ENCODE data around the gene PXDN.
A peak's percentile ranks its signal among the peaks of the same experiment; 100 is the strongest.
"Not testable (repeated sequence)": the region's sequence is repeated elsewhere in the genome, so short reads cannot be mapped to it uniquely, and the experiment has no call there.

The PXDN gene

GRCh38 chr2:1773883-1774282 is 29.6 kb upstream of the PXDN start:
- no peak for DNase-seq

DNA sequence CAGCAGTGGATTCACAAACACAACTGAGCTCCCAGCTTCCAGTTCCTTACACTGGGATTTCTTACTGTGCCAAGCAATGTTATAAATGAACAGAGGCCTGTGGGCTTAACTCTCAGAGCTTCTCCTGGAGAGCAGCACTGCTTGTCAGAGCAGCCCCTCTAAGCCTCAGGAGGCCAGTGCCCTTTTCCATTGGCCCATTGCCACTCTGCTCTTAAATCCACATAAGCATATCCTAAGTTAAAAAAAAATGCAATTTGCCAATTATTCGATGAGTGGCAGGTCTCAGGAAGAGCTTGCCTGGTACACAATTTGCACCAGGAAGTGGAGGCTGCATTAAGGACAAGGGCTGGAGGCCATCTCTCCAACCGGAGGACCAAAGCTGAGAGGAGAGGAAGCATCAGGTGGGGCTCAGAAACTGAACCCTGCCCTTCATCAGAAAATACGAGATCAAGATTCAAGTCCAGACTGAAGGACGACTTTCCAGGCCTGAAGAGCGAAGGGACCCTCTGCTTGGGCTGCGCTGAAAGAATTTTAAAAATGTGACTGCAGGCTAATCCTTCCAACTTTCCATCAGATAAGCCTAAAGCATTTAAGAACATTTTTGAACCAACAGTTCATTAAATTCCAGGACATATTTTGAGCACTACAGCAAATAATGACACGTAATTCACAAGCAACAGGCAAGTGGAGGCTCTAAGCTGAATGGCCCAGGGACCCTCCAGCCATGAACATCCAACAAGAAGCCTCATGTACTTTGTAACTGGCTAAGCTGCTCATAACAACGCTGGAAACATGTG is 28.4 kb upstream of the PXDN start:
- no peak for DNase-seq

DNA sequence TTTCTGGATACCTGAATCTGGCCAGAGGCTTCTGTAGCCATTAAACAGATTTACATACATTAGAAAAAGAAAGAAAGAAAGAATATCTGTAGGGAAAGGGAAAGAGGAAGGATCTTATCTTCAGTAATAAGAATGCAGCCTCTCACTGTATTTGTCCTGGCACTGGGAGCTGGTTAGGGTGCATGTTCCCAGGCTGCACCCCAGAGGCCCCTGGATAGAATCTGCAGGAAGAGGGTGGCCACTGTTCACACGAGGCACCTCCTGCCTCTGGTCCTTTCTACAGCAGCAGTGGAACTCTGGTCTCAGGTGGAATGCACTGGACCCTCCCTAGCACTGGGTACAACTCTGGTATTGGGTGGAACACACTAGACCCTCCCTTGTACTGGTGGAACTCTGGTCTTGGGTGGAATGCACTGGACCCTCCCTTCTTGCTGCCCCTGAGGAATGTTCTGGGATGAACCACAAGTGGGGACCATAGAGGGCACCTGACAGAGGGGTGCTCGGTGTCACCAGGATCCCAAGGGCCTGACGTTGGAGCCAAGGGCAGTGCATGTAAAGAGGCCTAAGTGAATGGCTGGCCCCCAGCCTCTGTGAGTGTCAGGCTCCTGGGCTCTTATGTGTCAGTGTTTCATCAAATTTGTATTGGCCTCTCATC is 27.4 kb upstream of the PXDN start:
- no peak for DNase-seq

- no peak for DNase-seq
These were observed 26.5 kb upstream of the PXDN start for GRCh38 chr2:1770566-1771380.

DNA sequence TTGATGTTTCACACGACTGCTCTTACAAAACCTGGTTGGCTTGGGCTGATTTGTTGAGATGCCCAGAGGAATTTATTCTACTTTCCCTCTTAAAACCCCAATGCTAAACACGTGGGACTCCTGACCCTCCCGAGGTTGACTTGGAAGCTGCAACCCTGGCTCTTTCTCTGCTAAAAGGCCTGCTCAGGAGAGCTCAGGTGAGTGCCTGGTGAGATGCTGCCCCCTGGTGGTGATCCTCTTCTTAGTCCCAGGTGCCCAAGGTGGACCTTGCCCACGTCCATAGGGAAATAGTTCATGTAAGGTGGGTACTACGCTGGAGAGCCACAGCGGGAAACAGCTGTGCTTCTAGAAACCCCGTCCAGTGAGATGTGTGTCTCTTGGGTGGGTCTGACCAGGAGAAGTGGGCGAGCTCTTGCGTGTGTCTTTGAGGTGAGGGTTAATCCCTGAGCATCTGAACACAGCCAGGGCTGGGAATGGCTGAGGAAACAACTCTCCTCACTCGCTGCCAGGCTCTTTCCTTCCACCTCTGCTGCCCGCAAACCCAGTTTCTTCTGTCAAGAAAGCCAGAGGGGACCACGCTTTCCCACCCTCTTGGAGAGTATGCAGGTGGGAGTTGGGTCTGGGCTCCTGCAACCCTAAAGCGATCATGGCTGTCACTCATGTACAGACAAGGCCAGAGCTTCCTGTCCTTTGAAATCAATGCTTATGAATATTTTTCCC is 25.5 kb upstream of the PXDN start:
- DNase-seq, result peak; percentile 49

DNA sequence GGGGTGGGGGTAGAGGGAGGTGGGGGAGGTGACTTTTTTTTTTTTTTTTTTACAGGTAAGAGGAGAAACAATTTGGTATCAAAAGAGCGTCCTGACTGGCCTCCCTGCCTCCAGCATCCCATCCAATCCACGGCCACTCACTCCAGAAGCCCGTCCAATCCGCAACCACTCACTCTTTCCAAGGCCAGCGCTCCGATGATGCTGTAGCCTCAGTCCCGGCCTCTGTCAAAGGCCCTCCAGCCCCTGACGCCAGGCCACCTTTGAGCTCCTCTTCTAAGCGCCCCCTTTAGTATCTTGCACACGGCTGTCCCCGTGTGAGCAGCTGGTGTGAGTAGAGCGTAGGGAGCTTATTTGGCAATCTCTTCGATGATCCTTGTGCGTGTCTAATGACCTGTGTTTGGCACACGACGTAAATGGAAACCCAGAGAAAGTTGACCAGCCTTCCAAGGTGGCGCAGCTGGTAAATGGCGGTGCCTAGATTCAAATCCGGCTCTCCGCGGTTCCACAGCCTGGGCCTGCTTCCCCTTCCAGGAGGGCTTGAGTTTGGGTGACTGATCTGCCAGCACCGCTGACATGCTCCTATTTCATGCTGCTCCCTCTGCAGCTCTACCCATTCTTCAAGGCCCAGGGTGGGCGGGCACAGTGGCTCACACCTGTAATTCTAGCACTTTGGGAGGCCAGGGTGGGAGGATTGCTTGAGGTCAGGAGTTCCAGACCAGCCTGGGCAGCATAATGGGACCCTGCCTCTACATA is 23.8 kb upstream of the PXDN start:
- DNase-seq, result no peak

DNA sequence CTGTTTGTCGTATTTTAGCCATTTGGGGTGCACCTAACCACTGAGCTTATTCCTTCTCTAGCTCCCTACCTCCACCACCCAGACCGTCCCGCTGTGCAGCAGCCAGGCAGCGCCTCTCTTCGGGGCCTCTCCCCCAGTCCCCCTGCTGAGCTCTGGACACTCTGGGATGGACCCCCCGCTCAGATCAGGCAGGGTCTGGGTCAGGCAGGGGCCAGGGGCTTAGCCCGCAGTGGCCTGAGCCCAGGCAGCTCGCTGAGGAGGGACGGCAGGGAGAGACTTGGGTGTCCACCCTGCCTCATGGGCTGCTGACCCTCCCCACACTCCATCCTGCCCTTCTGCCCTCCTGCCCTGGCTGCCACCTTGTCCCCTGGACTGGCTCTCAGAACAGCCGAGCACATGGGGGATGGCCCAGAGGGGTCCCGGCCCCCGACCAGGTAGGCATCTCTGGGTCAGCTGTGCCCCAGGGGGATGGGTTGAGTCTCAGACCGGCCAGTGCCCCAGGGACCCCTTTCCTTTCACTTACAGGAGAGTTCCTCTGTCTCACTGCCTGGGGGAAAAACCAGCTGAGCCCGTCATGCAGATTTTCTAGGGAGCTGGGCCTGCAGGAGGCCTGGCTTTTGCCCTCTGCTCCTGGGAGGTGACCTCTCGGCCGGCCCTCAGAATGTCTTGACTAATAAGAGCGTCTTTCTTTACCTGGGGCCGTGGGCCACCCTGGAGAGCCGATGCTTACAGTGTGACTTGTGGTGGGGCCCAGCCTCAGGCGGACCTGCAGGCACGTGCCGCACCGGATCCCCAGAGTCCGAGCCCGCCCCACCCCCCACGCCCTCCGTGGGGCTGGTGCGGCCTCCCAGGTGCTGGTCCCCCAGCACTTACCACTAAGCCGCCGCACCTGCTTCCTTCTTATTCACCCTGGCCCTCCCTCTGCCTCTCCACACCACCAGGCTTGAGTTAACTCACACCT is 22.8 kb upstream of the PXDN start:
- no peak for DNase-seq

- no peak for DNase-seq
These were observed 22.1 kb upstream of the PXDN start for GRCh38 chr2:1766425-1766824.

- DNase-seq, result not testable (repeated sequence)
These were observed 20.9 kb upstream of the PXDN start for GRCh38 chr2:1765201-1765600.

GRCh38 chr2:1759611-1759930 is 15.3 kb upstream of the PXDN start:
- DNase-seq, result no peak

DNA sequence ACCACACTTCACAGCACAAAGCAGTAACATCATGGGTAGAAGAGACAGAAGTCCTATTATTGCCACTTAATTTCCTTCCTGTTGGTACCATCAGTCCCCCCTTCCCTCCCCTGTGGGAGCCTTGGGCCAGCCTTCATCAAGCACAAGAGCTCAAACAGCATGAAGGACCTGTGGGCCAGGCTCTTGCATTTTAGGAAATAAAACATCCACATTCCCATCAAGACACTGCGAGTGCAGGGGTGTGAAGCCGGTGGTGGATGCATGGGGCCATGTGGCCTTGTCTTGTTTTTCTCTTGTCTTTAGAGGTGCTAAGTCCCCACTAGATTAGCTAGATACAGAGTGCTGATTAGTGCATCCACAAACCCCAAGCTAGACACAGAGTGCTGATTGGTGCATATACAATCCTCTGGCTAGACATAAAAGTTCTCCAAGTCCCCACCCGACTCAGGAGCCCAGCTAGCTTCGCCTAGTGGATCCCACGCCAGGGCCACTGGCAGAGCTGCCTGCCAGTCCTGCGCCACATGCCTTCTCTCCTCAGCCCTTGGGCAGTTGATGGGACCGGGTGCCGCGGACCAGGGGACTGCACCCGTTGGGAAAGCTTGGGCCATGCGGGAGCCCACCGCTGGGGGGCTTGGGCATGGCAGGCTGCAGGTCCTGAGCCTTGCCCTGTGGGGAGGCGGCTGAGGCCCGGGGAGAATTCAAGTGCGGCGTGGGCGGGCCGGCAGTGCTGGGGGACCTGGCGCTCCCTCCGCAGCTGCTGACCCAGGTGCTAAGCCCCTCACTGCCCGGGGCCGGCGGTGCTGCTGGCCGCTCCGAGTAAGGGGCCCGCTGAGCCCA is 14.7 kb upstream of the PXDN start:
- no peak for DNase-seq

DNA sequence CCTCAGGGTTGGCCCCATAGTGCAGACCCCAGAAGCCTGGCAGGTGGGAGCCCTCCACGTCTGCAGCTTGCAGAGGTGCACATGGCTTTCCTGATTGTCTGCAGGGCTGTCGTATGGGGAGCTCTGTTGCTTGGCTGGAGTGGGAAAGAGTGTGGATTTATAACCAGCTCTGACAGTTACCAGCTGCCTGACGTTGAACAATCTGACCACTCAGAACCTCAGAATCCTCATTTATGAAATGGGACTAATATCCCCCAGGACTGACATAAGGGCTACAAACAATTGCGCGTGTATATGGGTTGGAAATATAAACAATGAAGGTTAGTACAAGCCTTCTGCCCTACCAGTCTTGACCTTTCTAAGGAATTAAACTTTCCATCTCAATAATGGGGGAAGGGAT is 13.9 kb upstream of the PXDN start:
- no peak for DNase-seq

GRCh38 chr2:1757567-1757966 is 13.3 kb upstream of the PXDN start:
- DNase-seq, result no peak

- DNase-seq, result not testable (repeated sequence)
These were observed 12.8 kb upstream of the PXDN start for GRCh38 chr2:1757146-1757545.

DNA sequence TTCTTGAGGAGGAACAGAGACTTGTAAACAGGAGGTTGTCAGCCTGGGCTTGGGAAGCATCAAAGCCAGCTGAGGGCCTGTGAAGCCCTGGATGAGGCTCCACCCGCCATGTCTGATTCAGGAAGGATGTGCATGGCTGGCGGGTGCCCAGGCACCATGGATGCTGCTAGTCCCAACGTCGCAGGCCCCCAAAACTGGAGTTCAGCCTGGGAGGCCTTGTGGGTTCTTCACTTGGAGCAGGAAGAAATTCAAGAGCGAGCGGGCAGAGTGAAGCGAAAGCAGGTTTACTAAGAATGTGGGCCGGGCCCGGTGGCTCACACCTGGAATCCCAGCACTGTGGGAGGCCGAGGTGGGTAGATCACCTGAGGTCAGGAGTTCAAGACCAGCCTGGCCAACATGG is 12.1 kb upstream of the PXDN start:
- no peak for DNase-seq

- DNase-seq, result no peak
These were observed 11.3 kb upstream of the PXDN start for GRCh38 chr2:1755436-1756191.

GRCh38 chr2:1754461-1755170 is 10.3 kb upstream of the PXDN start:
- DNase-seq, result no peak

DNA sequence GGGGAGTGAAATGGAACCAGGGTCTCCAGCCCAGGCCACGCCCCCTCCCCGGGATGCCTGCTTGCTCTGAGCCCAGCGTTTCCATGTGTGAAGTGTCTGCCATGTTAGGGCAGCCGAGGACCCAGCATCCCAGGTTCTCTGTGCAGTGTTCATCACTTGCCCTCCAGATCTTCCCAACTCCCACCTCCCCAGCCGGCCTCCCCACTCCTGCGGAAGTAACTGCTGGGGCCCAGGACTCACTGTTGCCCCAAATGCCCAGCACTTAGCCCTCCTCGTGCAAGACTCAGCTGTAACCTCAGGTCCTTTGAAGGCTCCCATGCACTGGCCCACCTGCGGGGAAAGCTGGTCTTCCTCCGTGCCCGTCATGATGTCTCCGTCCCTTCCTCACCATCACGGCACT is 9.7 kb upstream of the PXDN start:
- no peak for DNase-seq

- no peak for DNase-seq
These were observed 8.4 kb upstream of the PXDN start for GRCh38 chr2:1752751-1753150.
